Measurements from ENCODE around the gene TAGLN.
"Not testable (repeated sequence)": the region's sequence is repeated elsewhere in the genome, so short reads cannot be mapped to it uniquely, and the experiment has no call there.

TAGLN gene

DNA sequence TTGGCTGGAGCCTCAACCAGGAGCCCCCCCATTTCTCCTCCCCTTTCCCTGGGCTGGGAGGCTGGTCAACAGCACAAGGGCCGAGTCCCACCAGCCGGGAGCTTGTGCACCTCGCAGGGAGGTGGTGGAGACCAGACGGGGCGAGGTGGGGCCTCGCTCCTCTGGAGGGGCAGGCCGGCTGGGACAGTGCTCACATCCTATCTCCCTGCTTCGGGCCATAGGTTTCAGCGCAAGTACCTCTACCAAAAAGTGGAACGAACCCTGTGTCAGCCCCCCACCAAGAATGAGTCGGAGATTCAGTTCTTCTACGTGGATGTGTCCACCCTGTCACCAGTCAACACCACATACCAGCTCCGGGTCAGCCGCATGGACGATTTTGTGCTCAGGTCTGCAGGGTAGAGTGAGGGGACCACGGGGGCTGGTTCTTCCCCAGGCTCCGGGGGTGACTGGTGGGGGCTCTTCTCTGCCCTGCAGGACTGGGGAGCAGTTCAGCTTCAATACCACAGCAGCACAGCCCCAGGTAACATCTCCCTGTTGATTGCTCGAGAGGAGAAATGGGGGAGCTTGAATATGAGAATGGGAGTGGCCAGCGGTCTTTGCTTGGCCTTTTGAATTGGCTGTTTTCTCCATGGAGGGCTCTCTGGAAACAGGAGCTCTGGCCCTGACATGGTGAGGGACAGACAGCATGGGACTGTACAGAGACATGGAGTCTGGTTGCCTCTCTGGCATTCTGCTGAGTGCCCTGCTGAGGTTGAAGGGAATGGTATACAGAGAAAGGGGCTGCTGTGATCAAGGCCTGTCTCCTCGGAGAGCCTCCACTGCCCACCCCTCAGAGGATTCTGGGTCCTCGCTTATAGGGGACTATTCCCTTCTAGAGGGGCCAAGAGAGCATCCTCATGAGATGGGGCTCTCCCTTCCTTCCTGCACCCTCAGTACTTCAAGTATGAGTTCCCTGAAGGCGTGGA, 17.3 kb upstream of the TAGLN start:
- no peak for DNase-seq

DNA sequence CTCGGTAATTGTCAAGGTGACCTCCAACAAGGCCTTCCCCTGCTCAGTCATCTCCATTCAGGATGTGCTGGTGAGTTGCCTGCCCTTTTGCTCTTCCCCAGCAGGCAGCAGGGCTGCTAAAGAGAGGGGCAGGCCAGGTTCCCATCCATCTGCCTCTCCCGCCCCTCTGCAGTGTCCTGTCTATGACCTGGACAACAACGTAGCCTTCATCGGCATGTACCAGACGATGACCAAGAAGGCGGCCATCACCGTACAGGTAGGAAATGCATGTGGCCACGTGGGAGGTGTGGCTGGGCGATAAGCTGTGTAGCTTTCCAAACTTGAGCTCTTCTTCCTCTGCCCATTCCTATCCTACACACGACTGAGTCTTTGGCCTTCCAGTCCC, 16.6 kb upstream of the TAGLN start:
- no peak for DNase-seq

DNA sequence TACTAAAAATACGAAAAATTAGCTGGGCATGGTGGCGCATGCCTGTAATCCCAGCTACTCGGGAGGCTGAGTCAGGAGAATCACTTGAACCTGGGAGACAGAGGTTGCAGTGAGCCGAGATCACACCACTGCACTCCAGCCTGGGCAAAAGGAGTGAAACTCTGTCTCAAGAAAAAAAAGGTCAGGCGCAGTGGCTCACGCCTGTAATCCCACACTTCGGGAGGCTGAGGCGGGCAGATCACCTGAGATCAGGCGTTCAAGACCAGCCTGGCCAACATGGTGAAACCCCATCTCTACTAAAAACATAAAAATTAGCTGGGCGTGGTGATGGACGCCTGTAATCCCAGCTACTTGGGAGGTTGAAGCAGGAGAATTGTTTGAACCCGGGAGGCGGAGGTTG, 16.0 kb upstream of the TAGLN start:
- not testable (repeated sequence) for DNase-seq

DNA sequence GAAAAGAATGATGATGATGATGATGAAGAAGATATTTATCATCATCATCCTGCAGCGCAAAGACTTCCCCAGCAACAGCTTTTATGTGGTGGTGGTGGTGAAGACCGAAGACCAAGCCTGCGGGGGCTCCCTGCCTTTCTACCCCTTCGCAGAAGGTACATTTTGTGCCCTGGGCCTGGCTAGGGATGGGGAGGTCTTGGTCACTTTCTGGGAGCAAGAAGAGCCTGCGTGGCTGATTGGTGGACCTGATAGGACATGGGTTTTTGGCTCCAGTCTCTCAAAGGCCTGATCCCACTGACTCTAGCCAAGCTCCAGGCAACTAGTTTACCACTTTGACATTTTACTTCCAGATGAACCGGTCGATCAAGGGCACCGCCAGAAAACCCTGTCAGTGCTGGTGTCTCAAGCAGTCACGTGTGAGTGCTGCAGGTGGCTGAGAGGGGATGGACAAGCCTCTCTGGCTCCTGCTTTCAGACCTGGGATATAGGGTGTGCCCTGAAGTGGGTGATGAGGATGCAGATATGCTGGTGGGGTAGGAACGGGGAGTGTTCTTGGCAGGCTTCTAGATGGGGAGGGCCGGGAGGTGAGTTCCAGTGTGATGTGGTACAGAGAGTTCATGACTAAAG, 15.3 kb upstream of the TAGLN start:
- DNase-seq = no peak

DNA sequence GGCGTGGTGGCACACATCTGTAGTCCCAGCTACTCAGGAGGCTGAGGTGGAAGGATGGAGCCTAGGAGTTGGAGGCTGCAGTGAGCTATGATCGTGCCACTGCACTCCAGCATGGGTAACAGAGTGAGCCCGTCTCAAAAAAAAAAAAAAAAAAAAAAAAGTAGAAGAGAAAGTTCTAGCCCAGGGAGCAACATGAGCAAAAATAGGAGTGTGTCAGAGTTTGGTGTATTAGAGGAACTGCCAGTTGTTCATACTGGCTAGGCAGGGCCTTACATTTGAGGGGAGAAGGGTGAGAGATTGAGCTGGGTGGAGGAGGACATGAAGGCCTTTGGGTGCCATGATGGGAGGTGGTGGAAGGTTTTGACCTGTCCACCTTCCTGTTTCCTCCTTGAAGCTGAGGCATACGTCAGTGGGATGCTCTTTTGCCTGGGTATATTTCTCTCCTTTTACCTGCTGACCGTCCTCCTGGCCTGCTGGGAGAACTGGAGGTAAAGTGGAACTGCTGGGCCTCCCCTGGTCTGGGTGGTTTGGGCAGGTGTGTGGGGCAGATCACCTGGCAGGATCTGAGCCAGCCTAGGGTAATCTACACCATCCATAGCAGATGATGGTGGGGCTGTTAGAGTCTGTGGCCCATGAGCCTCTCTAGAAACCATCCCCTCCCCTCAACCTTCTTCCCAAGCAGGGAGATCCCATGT, 13.3 kb upstream of the TAGLN start:
- DNase-seq = no peak

DNA sequence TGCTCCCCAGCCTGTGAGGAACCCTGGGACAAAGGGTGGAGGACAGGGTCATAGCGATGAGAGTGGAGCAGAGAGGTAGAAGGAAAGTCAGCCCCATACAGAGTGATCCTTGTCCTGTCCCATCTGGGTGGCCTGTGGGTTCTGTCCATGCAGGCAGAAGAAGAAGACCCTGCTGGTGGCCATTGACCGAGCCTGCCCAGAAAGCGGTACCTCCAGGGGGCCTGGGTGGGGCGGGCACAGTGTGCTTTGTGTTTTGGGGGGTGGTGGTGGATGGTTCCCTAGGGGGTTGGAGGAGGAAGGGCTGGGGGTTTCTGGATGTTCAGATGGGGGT, 12.8 kb upstream of the TAGLN start:
- no peak for DNase-seq

DNA sequence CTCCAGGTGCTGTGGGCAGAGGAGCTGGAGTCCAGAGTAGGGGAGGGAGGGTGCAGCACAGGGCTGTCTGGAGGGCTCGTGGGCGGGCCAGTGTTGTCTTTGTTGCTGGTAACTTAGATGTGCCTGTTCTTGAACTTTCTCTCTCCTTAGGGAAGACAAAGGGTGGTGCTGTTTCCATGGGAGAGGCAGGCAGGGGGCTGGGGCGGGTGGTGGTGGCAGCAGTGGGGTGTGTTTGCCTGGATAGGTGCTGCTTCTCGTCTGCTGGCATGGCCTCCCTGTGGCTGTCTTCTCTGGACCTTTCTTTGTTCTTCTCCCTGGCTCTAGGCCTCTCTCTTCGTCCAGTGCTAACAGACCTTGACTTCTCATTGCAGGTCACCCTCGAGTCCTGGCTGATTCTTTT, 12.2 kb upstream of the TAGLN start:
- no peak for DNase-seq

DNA sequence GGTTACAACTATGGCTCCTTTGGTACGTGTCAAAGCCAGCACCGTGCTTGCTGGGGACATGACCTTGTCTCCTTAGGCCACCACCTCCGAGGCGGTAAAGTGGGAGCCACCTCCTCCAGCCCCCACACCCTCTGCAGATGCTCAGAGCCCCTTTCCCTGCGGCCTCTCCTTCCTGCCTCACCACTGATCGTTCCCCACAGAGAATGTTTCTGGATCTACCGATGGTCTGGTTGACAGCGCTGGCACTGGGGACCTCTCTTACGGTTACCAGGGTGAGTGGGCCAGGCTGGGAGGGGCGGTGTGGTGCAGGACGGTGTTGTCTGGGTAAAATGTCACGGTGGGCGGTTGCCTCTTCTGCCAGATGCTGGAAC, 11.8 kb upstream of the TAGLN start:
- DNase-seq = no peak

DNA sequence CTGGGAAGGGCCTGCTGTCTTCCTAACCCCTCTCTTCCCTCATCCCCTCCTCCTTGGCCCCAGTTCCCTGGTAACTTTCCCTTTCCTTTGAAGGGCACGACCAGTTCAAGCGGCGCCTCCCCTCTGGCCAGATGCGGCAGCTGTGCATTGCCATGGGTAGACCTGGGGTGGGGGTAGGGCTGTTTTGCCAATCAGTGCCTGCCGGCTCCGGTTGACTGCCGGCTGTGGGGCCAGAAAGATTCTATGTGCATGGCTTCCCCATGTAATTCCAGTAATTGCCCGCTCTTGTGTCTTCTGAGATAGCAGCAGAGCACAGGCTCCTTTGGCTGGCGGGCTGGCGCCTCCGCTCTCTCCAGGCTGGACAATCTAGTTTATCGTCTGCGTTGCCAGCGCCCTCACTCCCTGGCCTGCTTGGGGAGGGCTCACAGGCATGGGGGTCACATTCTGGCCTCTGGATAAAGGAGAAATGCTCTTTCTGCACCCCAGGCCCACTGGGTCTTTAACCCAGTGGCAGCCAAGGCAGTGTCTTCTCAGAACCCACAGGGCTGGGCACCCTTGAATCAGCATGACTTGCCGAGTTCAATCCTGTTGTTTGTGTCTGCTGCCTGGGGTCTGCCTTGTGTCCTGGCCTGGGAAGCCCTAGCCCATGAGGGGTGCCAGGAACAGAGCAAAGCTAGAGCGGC, 11.2 kb upstream of the TAGLN start:
- DNase-seq = no peak

DNA sequence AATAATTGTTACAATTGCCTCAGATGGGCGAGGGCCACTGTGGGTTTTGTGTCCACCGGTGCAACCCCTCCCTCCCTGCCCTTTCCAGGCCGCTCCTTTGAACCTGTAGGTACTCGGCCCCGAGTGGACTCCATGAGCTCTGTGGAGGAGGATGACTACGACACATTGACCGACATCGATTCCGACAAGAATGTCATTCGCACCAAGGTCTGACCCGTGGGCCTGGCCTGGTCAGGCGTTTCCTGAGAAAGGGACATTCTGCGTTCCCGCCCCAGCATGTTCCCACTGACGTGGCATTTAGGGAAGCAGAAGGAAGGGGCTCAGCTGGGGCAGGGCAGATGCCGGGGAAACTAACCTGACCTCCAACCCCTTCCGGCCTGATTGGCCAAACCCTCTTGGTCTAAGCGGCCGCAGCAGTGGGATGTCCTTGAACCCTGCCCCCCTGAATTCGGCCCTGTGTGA, 10.5 kb upstream of the TAGLN start:
- DNase-seq = no peak

DNA sequence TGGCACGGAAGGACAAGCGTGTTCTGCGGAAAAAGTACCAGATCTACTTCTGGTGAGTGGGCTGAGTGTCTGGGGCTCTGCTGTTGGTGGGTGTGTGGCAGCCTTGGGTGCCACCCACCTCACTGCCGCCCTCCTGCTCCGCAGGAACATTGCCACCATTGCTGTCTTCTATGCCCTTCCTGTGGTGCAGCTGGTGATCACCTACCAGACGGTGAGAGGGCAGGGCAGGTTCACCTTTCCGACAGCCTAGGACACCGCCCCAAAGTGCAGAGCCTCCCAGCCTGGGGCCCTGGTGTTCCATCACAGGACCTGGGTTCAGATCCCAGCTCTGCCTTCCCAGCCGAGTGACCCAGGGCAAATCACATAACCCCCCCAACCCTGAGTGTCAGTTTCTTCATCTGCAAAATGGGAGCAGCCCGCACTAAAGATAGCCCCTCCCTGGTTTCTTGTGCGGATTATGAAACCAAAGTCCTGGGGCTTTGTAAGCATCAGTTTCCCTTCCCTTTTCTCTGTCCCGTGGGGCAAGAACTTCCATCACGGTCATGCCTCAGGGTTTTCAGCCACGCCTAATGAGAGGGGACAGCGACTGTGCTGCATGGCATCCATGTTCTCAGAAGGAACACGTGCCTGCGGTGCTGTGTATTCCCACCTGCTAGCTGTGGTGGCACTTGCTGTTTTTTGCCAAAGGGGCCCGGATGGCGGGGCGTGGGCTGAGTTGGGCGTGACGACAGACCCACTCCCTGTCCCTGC, 9.8 kb upstream of the TAGLN start:
- DNase-seq = no peak

DNA sequence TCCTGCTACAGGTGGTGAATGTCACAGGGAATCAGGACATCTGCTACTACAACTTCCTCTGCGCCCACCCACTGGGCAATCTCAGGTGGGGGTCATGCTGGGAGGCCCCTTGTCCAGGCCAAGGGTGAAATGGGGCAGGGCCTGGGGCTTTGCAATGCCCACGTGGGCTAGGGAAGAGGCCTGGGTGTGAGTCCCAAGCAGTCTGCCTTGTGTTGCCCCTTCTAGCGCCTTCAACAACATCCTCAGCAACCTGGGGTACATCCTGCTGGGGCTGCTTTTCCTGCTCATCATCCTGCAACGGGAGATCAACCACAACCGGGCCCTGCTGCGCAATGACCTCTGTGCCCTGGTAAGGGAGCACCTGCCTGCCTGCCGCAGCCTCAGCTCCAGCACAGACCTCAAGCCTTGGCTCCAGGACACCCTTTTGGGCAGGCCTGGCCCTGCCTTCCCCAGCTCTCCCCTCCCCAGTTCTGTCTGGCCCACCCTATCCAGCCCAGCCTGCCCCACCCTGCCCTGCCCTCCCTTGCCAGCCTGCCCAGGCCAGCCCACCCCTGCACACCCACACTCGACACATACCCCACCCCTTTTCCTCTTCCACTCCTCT, 9.1 kb upstream of the TAGLN start:
- no peak for DNase-seq

DNA sequence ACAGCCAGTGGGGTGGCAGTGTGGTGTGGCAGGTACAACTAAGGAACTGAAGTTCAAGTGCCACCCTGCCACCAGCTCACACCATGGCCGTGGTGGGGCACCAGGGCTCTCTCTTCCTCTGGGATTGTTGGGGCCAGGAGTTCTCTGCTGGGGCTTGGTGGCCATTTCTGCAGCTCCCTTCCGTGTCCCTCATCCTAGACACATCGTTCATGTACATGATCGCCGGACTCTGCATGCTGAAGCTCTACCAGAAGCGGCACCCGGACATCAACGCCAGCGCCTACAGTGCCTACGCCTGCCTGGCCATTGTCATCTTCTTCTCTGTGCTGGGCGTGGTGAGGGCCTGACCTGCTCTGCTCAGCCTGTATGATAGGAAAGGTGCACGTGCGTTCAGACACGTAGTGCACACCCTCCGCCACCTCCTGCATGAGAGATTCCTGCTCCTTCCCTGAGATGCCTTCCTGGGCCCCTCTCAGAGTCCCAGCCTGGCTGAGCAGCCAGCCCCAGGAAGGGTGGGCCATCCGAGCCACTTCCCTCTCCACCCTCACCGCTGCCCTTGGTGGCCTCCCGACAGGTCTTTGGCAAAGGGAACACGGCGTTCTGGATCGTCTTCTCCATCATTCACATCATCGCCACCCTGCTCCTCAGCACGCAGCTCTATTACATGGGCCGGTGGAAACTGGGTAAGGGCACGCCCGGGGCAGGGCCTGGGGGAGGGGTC, 7.3 kb upstream of the TAGLN start:
- DNase-seq = no peak

DNA sequence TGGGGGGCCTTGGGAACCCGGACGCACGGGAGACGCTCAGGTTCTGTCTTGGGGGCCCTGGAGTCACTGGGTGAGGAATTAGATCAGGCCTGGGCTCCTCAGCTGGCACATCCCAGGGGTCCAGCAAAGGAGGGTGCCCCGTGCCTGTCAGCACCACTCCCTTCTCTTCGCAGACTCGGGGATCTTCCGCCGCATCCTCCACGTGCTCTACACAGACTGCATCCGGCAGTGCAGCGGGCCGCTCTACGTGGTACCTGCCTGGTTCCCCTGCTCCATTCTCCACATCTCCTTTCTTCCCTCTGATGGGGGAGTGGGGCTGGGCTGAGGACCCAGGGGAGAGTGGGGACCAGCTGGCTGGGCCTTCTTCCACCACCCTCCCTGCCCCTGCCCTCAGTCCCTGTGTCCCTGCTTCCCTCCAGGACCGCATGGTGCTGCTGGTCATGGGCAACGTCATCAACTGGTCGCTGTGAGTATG, 6.7 kb upstream of the TAGLN start:
- DNase-seq = no peak

DNA sequence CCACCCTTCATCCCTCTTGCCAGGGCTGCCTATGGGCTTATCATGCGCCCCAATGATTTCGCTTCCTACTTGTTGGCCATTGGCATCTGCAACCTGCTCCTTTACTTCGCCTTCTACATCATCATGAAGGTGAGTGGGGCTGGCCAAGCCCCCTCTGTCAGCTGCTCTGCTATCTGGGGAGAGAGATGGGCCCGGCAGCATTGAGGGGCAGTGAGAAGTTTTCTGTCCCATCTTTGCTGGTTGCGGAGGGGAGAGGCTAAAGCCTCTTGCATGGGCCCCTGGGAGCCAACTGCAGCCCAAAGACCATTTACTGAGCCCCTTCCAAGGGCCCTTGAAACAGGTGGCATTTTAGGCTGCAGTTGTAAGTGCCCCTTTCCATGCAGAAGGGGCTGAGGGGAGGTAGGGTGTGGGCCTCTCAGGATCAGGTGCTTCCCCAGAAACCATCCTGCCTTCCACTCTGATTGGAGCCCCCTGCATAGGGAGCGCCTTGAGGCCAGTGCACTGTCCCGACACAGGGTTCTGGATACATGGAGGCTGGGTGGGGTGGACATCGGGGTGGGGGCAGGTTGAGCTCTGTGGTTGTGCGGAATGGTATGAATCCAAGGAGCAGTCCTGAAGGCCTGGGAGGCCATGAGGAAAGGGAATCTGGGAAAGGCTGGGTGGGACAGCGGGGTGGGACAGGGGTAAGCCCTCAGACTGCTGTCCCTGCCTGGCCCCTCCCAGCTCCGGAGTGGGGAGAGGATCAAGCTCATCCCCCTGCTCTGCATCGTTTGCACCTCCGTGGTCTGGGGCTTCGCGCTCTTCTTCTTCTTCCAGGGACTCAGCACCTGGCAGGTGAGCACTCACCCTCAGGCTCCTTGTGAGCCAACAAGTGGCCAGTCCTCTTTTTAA, 5.8 kb upstream of the TAGLN start:
- DNase-seq = no peak

DNA sequence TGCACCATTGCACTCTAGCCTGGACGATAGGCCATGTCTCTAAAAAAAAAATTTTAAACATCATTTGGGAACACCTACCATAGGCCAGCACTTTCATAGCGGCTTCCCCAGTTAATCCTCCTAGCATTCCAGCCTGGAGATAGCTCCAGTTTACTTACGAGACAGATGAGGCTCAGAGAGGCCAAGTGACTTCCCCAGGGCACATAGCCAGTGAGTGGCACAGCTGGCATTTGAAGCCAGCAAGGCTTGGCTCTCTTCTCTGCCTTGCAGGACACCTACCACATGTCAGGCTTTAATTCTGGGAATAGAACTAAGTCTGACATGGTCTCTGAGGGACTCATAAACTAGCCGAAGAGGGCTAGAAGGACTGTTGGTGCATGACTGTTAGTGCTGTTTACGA, 4.9 kb upstream of the TAGLN start:
- DNase-seq = no peak

DNA sequence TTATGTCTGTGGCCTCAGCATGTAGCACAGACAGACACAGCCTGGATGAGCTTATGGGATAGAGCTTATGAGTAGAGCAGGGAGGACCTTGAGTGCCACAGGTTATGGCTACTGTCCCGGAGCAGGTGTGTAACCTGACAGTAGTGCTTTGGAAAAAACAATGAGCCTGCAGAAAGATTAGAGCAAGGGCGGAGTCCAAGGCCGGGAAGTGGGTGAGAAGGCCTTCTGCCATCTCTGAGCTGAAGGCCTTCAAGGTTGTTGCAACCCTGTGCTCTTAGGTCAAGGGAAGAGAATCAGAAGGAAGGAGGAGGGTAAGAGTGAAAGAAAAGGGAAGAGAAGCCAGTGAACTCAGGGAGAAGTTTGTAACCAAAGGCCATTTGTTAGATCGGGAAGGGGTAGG, 3.9 kb upstream of the TAGLN start:
- DNase-seq = no peak

DNA sequence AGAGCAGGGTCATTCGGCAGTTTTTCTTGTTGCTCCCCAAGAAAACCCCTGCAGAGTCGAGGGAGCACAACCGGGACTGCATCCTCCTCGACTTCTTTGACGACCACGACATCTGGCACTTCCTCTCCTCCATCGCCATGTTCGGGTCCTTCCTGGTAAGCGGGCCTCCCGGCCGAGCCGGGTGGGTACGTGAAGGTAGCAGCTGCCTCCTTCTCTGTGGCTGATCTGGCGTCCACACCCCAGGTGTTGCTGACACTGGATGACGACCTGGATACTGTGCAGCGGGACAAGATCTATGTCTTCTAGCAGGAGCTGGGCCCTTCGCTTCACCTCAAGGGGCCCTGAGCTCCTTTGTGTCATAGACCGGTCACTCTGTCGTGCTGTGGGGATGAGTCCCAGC, 3.4 kb upstream of the TAGLN start:
- no peak for DNase-seq

DNA sequence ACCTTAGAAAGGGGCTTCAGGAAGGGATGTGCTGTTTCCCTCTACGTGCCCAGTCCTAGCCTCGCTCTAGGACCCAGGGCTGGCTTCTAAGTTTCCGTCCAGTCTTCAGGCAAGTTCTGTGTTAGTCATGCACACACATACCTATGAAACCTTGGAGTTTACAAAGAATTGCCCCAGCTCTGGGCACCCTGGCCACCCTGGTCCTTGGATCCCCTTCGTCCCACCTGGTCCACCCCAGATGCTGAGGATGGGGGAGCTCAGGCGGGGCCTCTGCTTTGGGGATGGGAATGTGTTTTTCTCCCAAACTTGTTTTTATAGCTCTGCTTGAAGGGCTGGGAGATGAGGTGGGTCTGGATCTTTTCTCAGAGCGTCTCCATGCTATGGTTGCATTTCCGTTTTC, 2.2 kb upstream of the TAGLN start:
- DNase-seq = no peak
